Omental fat pad (tissue), 4 donors: ENCODE results near the gene GJA4. TPM values are rescaled to one million over a fixed set of nuclear protein-coding genes. Genes with fewer than 3 reads are reported as not detected.

Experiments
- ATAC-seq: fragments of 150-250 bp; one replicate; pipeline ENCODE4 v1.9.1; 2016; ENCODE audit warnings: mild to moderate bottlenecking, moderate library complexity; ENCODE audit not compliant: low FRiP score
- DNase-seq: peaks from one replicate; pipeline ENCODE4 v3.0.0-alpha.2; 2019; ENCODE audit warnings: low spot score
- CTCF ChIP-seq, 3 donors: fragments of 450-650 bp; IDR thresholded peaks; one replicate each; pipeline ENCODE4 v1.5.1; 2016 to 2017; ENCODE audit warnings: antibody characterized with exemption in 3 of 3, mild to moderate bottlenecking in 3 of 3, moderate library complexity in 2 of 3
- total RNA-seq, 4 donors: library from RNA; depleted of rRNA; stranded (reverse); fragments of >200 nt; gene quantifications; one replicate each; pipeline ENCODE4 v1.1.0, GENCODE V29; 2016

Gene GJA4
- total RNA-seq, 4 donors from 2014 or later: 20.4 to 101 (median 45.3) TPM

GRCh38 chr1:34747638-34747941 lies 45.2 kb upstream of the GJA4 start:
- TF ChIP-seq CTCF (IDR thresholded peaks at IDR 0.05): no peak
- ATAC-seq (no peak), DNase-seq (no peak)

- ATAC-seq: no peak
These were observed 42.8 kb upstream of the GJA4 start for GRCh38 chr1:34749992-34750391.

GRCh38 chr1:34750610-34751009 lies 42.2 kb upstream of the GJA4 start:
- no peak for DNase-seq

More at GRCh38 chr1:34749992-34750391, 42.8 kb upstream of the GJA4 start:
- no peak for TF ChIP-seq CTCF (IDR thresholded peaks at IDR 0.05)
- no peak for DNase-seq

GRCh38 chr1:34753163-34753562 lies 39.6 kb upstream of the GJA4 start:
- TF ChIP-seq CTCF (IDR thresholded peaks at IDR 0.05): no peak
- ATAC-seq (no peak), DNase-seq (no peak)

More at GRCh38 chr1:34750610-34751009, 42.2 kb upstream of the GJA4 start:
- no peak for TF ChIP-seq CTCF (IDR thresholded peaks at IDR 0.05)
- no peak for ATAC-seq

- DNase-seq: no peak
- no peak for ATAC-seq
- TF ChIP-seq CTCF (IDR thresholded peaks at IDR 0.05): no peak
These were observed 37.7 kb upstream of the GJA4 start, which contains the start of gene GJB5 for GRCh38 chr1:34754964-34755637. Gene GJB5, plus strand, starts transcription at chr1:34755047. Its CDS starts 2,284 bp downstream, at chr1:34757331.

- no peak for TF ChIP-seq CTCF (IDR thresholded peaks at IDR 0.05)
- ATAC-seq (no peak), DNase-seq (no peak)
These were observed 36.8 kb upstream of the GJA4 start for GRCh38 chr1:34755961-34756360.

GRCh38 chr1:34757386-34757785 lies 35.4 kb upstream of the GJA4 start:
- TF ChIP-seq CTCF (IDR thresholded peaks at IDR 0.05): no peak
- DNase-seq (no peak), ATAC-seq (no peak)
